Omental fat pad (tissue), 4 donors: Measurements from ENCODE around the gene ROMO1. TPM values are rescaled to one million over a fixed set of nuclear protein-coding genes. Genes with fewer than 3 reads are reported as not detected.

ENCODE experiments used
- ATAC-seq: fragments of 150-250 bp; one replicate; pipeline ENCODE4 v1.9.1; 2016; ENCODE audit warnings: mild to moderate bottlenecking, moderate library complexity; ENCODE audit not compliant: low FRiP score
- DNase-seq: peaks from one replicate; pipeline ENCODE4 v3.0.0-alpha.2; 2019; ENCODE audit warnings: low spot score
- total RNA-seq, 4 donors: library from RNA; depleted of rRNA; stranded (reverse); fragments of >200 nt; gene quantifications; one replicate each; pipeline ENCODE4 v1.1.0, GENCODE V29; 2016
- TF ChIP-seq, protein P1 (sequence below), 3 donors: fragments of 450-650 bp; IDR thresholded peaks; one replicate each; pipeline ENCODE4 v1.5.1; 2016 to 2017; ENCODE audit warnings: antibody characterized with exemption in 3 of 3, mild to moderate bottlenecking in 3 of 3, moderate library complexity in 2 of 3

The ROMO1 gene
- total RNA-seq, 4 donors from 2014 or later: 160 to 364 (median 237) TPM

DNA sequence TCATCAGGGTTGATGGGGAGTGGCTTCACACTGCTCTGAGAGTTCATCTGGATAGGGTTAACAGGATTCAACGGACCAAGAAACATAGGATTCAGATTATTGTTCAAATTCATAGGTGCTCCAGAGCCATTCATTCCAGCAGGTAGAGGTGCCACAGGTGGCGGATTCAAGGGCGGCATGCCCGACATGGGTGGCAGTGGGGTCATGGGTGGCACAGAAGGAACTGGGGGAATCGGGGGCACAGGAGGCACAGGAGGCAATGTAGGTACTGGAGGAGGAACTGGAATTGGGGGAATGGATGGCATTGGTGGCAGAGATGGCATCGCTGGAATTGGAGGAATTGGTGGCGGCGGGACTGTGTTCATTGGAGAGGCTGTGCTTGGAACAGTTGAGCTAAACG, 44.8 kb upstream of the ROMO1 start:
- DNase-seq (no peak), ATAC-seq (no peak)
- TF ChIP-seq, protein P1, sequence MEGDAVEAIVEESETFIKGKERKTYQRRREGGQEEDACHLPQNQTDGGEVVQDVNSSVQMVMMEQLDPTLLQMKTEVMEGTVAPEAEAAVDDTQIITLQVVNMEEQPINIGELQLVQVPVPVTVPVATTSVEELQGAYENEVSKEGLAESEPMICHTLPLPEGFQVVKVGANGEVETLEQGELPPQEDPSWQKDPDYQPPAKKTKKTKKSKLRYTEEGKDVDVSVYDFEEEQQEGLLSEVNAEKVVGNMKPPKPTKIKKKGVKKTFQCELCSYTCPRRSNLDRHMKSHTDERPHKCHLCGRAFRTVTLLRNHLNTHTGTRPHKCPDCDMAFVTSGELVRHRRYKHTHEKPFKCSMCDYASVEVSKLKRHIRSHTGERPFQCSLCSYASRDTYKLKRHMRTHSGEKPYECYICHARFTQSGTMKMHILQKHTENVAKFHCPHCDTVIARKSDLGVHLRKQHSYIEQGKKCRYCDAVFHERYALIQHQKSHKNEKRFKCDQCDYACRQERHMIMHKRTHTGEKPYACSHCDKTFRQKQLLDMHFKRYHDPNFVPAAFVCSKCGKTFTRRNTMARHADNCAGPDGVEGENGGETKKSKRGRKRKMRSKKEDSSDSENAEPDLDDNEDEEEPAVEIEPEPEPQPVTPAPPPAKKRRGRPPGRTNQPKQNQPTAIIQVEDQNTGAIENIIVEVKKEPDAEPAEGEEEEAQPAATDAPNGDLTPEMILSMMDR (IDR thresholded peaks at IDR 0.05): no peak

DNA sequence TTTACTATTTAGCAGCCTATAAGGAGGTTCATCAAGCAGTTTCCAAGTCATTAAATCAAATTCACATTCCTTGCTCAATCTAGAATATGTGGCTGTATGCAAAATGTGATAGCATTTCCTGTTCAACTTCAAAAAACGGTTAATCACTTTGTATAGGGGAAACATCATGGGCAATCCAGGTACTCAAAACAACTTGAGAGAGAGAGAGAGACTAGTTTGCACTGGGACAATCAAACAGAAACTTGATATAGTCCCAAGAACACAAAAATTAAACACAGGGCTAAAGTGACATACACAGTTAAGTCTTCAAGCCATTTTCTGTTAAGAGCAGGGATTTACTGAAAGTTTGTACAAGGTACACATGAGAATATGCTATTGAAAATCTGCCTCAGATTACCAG, 41.9 kb upstream of the ROMO1 start:
- ATAC-seq (no peak), DNase-seq (no peak)
- TF ChIP-seq, protein P1 (IDR thresholded peaks at IDR 0.05): no peak

DNA sequence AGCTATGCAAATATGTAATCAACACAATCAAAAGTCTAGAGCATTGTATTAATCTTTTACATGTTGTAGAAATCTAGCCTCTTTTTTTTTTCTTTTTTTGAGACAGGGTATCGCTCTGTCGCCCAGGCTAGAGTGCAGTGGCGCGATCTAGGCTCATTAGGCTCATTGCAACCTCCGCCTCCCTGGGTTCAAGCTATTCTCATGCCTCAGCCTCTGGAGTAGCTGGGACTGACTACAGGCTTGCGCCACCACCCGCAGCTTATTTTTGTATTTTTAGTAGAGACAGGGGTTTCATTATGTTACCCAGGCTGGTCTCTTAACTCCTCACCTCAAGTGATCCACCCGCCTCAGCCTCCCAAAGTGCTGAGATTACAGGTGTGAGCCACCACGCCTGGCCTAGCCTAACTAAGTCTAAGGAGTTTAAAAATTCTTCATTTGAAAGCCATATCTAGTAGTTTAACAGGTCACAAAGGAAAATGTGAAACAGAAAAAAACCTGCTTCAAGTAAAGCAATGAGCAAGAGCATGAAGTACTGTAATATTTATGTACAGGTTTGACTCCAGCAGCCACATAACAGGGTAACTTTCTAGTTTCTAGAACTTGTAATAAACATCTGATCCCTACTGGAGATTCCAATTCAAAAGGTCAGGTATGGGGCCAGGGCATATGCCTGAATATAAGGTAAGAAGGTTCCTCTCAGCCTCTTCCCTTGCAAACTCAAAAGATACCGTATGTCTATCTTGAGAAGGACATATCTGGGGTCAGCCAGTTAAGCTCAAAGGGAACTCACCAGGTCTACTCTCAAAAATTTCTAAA, 38.9 kb upstream of the ROMO1 start:
- no peak for ATAC-seq
- no peak for DNase-seq
- TF ChIP-seq, protein P1 (IDR thresholded peaks at IDR 0.05): no peak

DNA sequence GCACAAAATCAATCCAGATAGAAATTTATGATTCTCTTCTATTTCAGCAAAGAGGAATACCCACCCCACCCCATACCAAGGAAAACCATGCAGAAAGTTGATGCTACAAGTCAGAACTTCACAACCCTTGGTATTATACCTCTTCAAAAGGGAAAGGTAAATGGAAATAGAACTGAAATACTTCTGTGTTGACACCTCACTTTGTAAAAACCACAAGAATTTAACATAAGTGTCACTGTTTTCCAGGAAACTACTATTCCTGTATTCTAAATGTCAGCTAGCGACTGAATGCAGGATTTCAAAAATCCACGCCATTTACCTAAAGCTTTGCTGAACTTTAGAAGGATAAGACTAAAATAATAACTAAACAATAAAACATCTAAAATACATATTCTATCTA, 38.2 kb upstream of the ROMO1 start:
- no peak for DNase-seq
- TF ChIP-seq, protein P1 (IDR thresholded peaks at IDR 0.05): no peak
- no peak for ATAC-seq

DNA sequence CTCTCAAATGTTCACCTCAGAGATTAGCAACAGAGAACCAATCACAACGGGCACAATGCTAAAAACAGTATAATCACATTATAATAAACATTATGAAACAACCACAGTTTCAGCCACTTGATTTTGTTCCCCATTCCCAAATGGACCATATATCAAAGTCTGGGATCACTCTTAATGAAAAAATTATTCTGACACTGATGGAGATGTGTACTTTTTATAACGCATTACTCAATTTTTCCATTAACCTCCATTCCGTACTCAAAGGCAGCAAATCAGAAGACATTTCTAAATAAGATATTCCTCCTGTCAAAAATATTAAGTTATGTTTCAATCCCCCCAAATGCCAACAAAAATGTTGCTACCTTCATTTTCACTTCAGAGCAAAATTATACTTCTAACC, 37.3 kb upstream of the ROMO1 start:
- TF ChIP-seq, protein P1 (IDR thresholded peaks at IDR 0.05): no peak
- ATAC-seq (no peak), DNase-seq (no peak)

DNA sequence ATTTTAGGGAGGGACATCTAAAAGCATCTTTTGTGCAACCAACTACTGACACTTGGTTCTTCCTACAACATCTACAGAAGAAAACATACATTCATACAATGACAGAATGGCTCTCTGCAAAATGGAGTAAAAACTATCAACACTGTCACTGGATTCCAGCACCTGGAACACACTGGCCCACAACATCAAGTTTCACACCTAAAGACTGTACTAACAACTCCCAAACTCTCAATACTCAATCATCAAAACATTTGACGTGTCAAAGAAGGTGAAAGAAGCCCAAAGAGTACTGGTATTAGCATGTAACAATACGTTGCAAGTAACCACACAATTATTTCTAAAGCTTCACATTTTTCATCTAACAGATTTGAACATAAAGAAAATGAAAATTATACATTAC, 36.7 kb upstream of the ROMO1 start:
- DNase-seq: no peak
- ATAC-seq: no peak

More for the DNA sequence above, 36.7 kb upstream of the ROMO1 start:
- TF ChIP-seq, protein P1 (IDR thresholded peaks at IDR 0.05): no peak
